ENCODE data around the gene SMAD1.

Gene SMAD1

GRCh38 chr4:145551660-145552059 lies 70.0 kb downstream of the SMAD1 start:
- H3K4me2 ChIP-seq (ENCODE audit: low read depth, low read length, poor library complexity, severe bottlenecking): no peak overlapping the region
- no peaks in the 10 kb centered on the region for H3K9me3 ChIP-seq (ENCODE audit: insufficient read depth, low read depth, low read length)
- no peaks in the 10 kb centered on the region for H3K79me2 ChIP-seq (ENCODE audit: insufficient read depth, low read length)
- no peak overlapping the region for H3K4me3 ChIP-seq (ENCODE audit: low read length, poor library complexity, severe bottlenecking)
- peaks cover 28% of the 10 kb centered on the region for H3K36me3 ChIP-seq (ENCODE audit: insufficient read depth, low read length)
- H3K9ac ChIP-seq (ENCODE audit: low read depth, low read length, poor library complexity, severe bottlenecking): no peak overlapping the region
- peaks cover 3% of the 10 kb centered on the region for H3K4me1 ChIP-seq (ENCODE audit: insufficient read depth, low read length, poor library complexity, severe bottlenecking)
- TF ChIP-seq EZH2phosphoT487 (IDR thresholded peaks at IDR 0.05; ENCODE audit: borderline replicate concordance) (no peak), CTCF (conservative IDR thresholded peaks at IDR 0.05; ENCODE audit: low read length) (no peak)
- no peak overlapping the region for H2AFZ ChIP-seq (ENCODE audit: low read length)
- H3K9me2 ChIP-seq (replicated peaks; ENCODE audit: low read depth, low read length): no peaks in the 10 kb centered on the region
- H3F3A ChIP-seq (ENCODE audit: low read depth): no peaks in the 10 kb centered on the region
- H4K20me1 ChIP-seq (ENCODE audit: insufficient read depth, low read length, poor library complexity, severe bottlenecking): no peaks in the 10 kb centered on the region
- no peaks in the 10 kb centered on the region for H3K27me3 ChIP-seq (ENCODE audit: insufficient read depth, low read length, poor library complexity, severe bottlenecking)

GRCh38 chr4:145552181-145552822 lies 70.6 kb downstream of the SMAD1 start:
- Histone ChIP-seq H2AFZ (ENCODE audit: low read length) (no peak overlapping the region), H4K20me1 (ENCODE audit: insufficient read depth, low read length, poor library complexity, severe bottlenecking) (no peaks in the 10 kb centered on the region), H3K9ac (ENCODE audit: low read depth, low read length, poor library complexity, severe bottlenecking) (no peak overlapping the region), H3F3A (ENCODE audit: low read depth) (no peaks in the 10 kb centered on the region), H3K4me2 (ENCODE audit: low read depth, low read length, poor library complexity, severe bottlenecking) (no peak overlapping the region), H3K4me3 (ENCODE audit: low read length, poor library complexity, severe bottlenecking) (no peak overlapping the region), H3K27me3 (ENCODE audit: insufficient read depth, low read length, poor library complexity, severe bottlenecking) (no peaks in the 10 kb centered on the region), H3K4me1 (ENCODE audit: insufficient read depth, low read length, poor library complexity, severe bottlenecking) (peaks cover 3% of the 10 kb centered on the region), H3K36me3 (ENCODE audit: insufficient read depth, low read length) (peaks cover 23% of the 10 kb centered on the region), H3K79me2 (ENCODE audit: insufficient read depth, low read length) (no peaks in the 10 kb centered on the region), H3K9me3 (ENCODE audit: insufficient read depth, low read depth, low read length) (no peaks in the 10 kb centered on the region), H3K9me2 (replicated peaks; ENCODE audit: low read depth, low read length) (no peaks in the 10 kb centered on the region)
- TF ChIP-seq EZH2phosphoT487 (IDR thresholded peaks at IDR 0.05; ENCODE audit: borderline replicate concordance) (no peak), CTCF (conservative IDR thresholded peaks at IDR 0.05; ENCODE audit: low read length) (no peak)

- Histone ChIP-seq H3K36me3 (ENCODE audit: insufficient read depth, low read length) (peaks cover 22% of the 10 kb centered on the region), H3K9me2 (replicated peaks; ENCODE audit: low read depth, low read length) (no peaks in the 10 kb centered on the region), H3K9ac (ENCODE audit: low read depth, low read length, poor library complexity, severe bottlenecking) (no peak overlapping the region), H4K20me1 (ENCODE audit: insufficient read depth, low read length, poor library complexity, severe bottlenecking) (no peaks in the 10 kb centered on the region), H3K4me1 (ENCODE audit: insufficient read depth, low read length, poor library complexity, severe bottlenecking) (peaks cover 3% of the 10 kb centered on the region), H3K4me3 (ENCODE audit: low read length, poor library complexity, severe bottlenecking) (no peak overlapping the region), H3K4me2 (ENCODE audit: low read depth, low read length, poor library complexity, severe bottlenecking) (no peak overlapping the region), H3F3A (ENCODE audit: low read depth) (no peaks in the 10 kb centered on the region), H2AFZ (ENCODE audit: low read length) (no peak overlapping the region), H3K79me2 (ENCODE audit: insufficient read depth, low read length) (no peaks in the 10 kb centered on the region), H3K9me3 (ENCODE audit: insufficient read depth, low read depth, low read length) (no peaks in the 10 kb centered on the region), H3K27me3 (ENCODE audit: insufficient read depth, low read length, poor library complexity, severe bottlenecking) (no peaks in the 10 kb centered on the region)
- TF ChIP-seq EZH2phosphoT487 (IDR thresholded peaks at IDR 0.05; ENCODE audit: borderline replicate concordance) (no peak), CTCF (conservative IDR thresholded peaks at IDR 0.05; ENCODE audit: low read length) (no peak)
Observed at GRCh38 chr4:145553375-145553774, 71.7 kb downstream of the SMAD1 start.
